Ecto neural progenitor cell (in vitro differentiated cells): Measurements from ENCODE around the gene SYNE2.

ENCODE experiments used
- DNase-seq: peaks from one replicate; pipeline ENCODE4 v3.0.0-alpha.2; 2018; ENCODE audit warnings: low spot score

SYNE2 gene

GRCh38 chr14:64217308-64217707, 364.5 kb downstream of the SYNE2 start:
- DNase-seq = no peak

GRCh38 chr14:64217834-64218233, 365.0 kb downstream of the SYNE2 start:
- no peak for DNase-seq

- no peak for DNase-seq
Measured at GRCh38 chr14:64218344-64219240, 365.8 kb downstream of the SYNE2 start.

GRCh38 chr14:64220056-64220455, 367.3 kb downstream of the SYNE2 start:
- DNase-seq = no peak

GRCh38 chr14:64220466-64220865, 367.7 kb downstream of the SYNE2 start:
- no peak for DNase-seq

GRCh38 chr14:64221391-64222003, 368.7 kb downstream of the SYNE2 start:
- DNase-seq = no peak

GRCh38 chr14:64225151-64225757, 372.4 kb downstream of the SYNE2 start:
- no peak for DNase-seq

GRCh38 chr14:64227856-64228255, 375.1 kb downstream of the SYNE2 start:
- no peak for DNase-seq

- DNase-seq = no peak
Measured at GRCh38 chr14:64229489-64229888, 376.7 kb downstream of the SYNE2 start.

- no peak for DNase-seq
Measured at GRCh38 chr14:64232095-64232838, 379.5 kb downstream of the SYNE2 start.

- no peak for DNase-seq
Measured at GRCh38 chr14:64232944-64233343, 380.1 kb downstream of the SYNE2 start.

GRCh38 chr14:64233531-64234190, 380.9 kb downstream of the SYNE2 start:
- no peak for DNase-seq

- no peak for DNase-seq
Measured at GRCh38 chr14:64234877-64235651, 382.3 kb downstream of the SYNE2 start.

GRCh38 chr14:64235652-64236640, 383.1 kb downstream of the SYNE2 start:
- DNase-seq = no peak

- no peak for DNase-seq
Measured at GRCh38 chr14:64238049-64238448, 385.2 kb downstream of the SYNE2 start.

- DNase-seq = no peak
Measured at GRCh38 chr14:64238631-64239030, 385.8 kb downstream of the SYNE2 start.

GRCh38 chr14:64244279-64244678, 391.5 kb downstream of the SYNE2 start:
- DNase-seq = no peak

- DNase-seq = no peak
Measured at GRCh38 chr14:64245491-64245890, 392.7 kb downstream of the SYNE2 start.

- DNase-seq = no peak
Measured at GRCh38 chr14:64246688-64247087, 393.9 kb downstream of the SYNE2 start.

- no peak for DNase-seq
Measured at GRCh38 chr14:64247195-64247594, 394.4 kb downstream of the SYNE2 start.
